HepG2 (cell line): ENCODE results near the gene ENGASE. TPM values are rescaled to one million over a fixed set of nuclear protein-coding genes. Genes with fewer than 3 reads are reported as not detected.

Experiments
- AGO2 ChIP-seq: fragments of 200-400 bp; formaldehyde crosslinking; optimal IDR thresholded peaks from 2 replicates; pipeline ENCODE3; 2017; ENCODE audit warnings: mild to moderate bottlenecking, low read depth, low read length, moderate library complexity
- CHCHD3 ChIP-seq: sonication (generic); formaldehyde crosslinking; IDR thresholded peaks from 2 replicates; pipeline ENCODE4 v1.8.0; 2022; ENCODE audit warnings: mild to moderate bottlenecking, missing genetic modification reagents, moderate library complexity
- HOXD1 ChIP-seq: sonication (generic); formaldehyde crosslinking; IDR thresholded peaks from 2 replicates; pipeline ENCODE4 v1.5.0; 2020; ENCODE audit warnings: missing genetic modification reagents
- KLF16 ChIP-seq, 2 experiments: sonication (generic) in 1 of 2; formaldehyde crosslinking in 1 of 2; IDR thresholded peaks; 2 replicates each; pipeline versions ENCODE4 v1.6.1 to v1.8.0; 2016 to 2023; ENCODE audit warnings: missing genetic modification reagents in 2 of 2, missing compliant biosample characterization in 1 of 2
- MIER3 ChIP-seq: IDR thresholded peaks from 2 replicates; pipeline ENCODE4 v1.6.1; 2016; ENCODE audit warnings: missing compliant biosample characterization, borderline replicate concordance
- NFKB2 ChIP-seq: sonication (generic); formaldehyde crosslinking; IDR thresholded peaks from 2 replicates; pipeline ENCODE4 v1.4.0; 2020; ENCODE audit warnings: missing genetic modification reagents, borderline replicate concordance
- RAD51 ChIP-seq: fragments of 450-650 bp; IDR thresholded peaks from 2 replicates; pipeline ENCODE4 v1.6.1; 2016; ENCODE audit warnings: borderline replicate concordance
- ZNF329 ChIP-seq: sonication (generic); formaldehyde crosslinking; IDR thresholded peaks from 2 replicates; pipeline ENCODE4 v1.9.0; 2021; ENCODE audit warnings: low read depth, mild to moderate bottlenecking, missing genetic modification reagents
- ZNF44 ChIP-seq: sonication (generic); formaldehyde crosslinking; IDR thresholded peaks from 2 replicates; pipeline ENCODE4 v1.5.1; 2020; ENCODE audit warnings: mild to moderate bottlenecking, missing genetic modification reagents
- ZNF543 ChIP-seq: sonication (generic); formaldehyde crosslinking; IDR thresholded peaks from 2 replicates; pipeline ENCODE4 v1.4.0; 2020; ENCODE audit warnings: mild to moderate bottlenecking, missing genetic modification reagents
- ZNF724P ChIP-seq: sonication (generic); formaldehyde crosslinking; IDR thresholded peaks from 2 replicates; pipeline ENCODE4 v1.8.0; 2022; ENCODE audit warnings: missing genetic modification reagents, borderline replicate concordance
- polyA plus RNA-seq, 8 experiments: library from polyadenylated mRNA; depleted of rRNA in 3 of 8; stranded (reverse) in 7 of 8; unstranded in 1 of 8; fragments of >200 nt; fragmentation: Illumina TruSeq in 4 of 8; extraction: Trizol in 4 of 8; gene quantifications; 2 replicates each; pipeline versions ENCODE4 v1.2.1 to v1.2.3, GENCODE V29; 2011 to 2016; ENCODE audit warnings: low read depth in 4 of 8, missing spikeins in 1 of 8, mixed read lengths in 1 of 8; ENCODE audit not compliant: insufficient read depth in 1 of 8
- total RNA-seq, 5 experiments: library from RNA; depleted of rRNA; stranded (reverse); fragments of >200 nt; fragmentation: Illumina TruSeq; extraction: Trizol; gene quantifications; 2 replicates each; pipeline ENCODE4 v1.2.3, GENCODE V29; 2016; ENCODE audit warnings: low read depth in 1 of 5
- TF ChIP-seq, protein P1 (sequence below): sonication (generic); formaldehyde crosslinking; IDR thresholded peaks from 2 replicates; pipeline ENCODE4 v1.8.0; 2022; ENCODE audit warnings: missing genetic modification reagents, mild to moderate bottlenecking, borderline replicate concordance
- TF ChIP-seq, protein P2 (sequence below): sonication (generic); formaldehyde crosslinking; IDR thresholded peaks from 2 replicates; pipeline ENCODE4 v1.5.1; 2020; ENCODE audit warnings: mild to moderate bottlenecking, missing genetic modification reagents, moderate library complexity
- TF ChIP-seq, protein P3 (sequence below): sonication (generic); formaldehyde crosslinking; IDR thresholded peaks from 2 replicates; pipeline ENCODE4 v1.4.0; 2020; ENCODE audit warnings: missing genetic modification reagents
- TF ChIP-seq, protein P4 (sequence below): sonication (generic); formaldehyde crosslinking; IDR thresholded peaks from 2 replicates; pipeline ENCODE4 v1.4.0; 2020; ENCODE audit warnings: mild to moderate bottlenecking, missing genetic modification reagents
- TF ChIP-seq, protein P5 (sequence below): sonication (generic); formaldehyde crosslinking; IDR thresholded peaks from 2 replicates; pipeline ENCODE4 v1.8.0; 2022; ENCODE audit warnings: mild to moderate bottlenecking, missing genetic modification reagents, moderate library complexity
- TF ChIP-seq, protein P6 (sequence below): sonication (generic); formaldehyde crosslinking; IDR thresholded peaks from 2 replicates; pipeline ENCODE4 v1.9.0; 2021; ENCODE audit warnings: missing genetic modification reagents, mild to moderate bottlenecking, borderline replicate concordance

The ENGASE gene
- total and polyA plus RNA-seq, 2 of the 13 experiments (the other 11 are each of a cell fraction or from before 2014, with no cell fraction given), result 10.6 to 18.1 TPM

DNA sequence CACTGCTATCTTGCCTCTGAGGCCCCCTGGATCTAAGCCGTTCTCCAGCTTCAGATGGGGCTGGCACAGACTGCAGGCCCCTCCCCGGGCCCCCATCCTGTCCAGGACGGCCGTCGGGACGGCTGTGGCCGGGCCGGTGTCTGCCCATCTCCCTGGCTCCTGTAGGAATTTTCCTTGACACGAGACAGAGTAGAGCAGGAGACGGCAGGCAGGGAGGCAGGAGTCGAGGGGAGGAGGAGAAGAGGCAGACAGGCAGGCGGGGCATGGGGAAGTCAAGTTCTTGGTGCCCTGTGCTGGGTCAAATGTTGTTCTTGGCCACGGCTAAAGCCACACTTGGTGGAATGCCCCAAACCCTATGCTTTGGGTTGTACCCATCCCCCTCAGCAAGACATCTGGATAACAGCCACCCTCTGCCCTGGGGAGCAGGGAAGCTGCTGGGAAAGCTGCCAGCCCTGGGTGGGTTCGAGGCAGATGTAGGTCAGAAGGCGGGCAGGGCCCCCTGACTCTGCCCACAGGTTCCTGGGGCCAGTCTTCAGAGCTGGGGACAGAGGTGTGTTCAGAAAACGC lies 46.6 kb upstream of the ENGASE start (continued):
- TF ChIP-seq, protein P1, sequence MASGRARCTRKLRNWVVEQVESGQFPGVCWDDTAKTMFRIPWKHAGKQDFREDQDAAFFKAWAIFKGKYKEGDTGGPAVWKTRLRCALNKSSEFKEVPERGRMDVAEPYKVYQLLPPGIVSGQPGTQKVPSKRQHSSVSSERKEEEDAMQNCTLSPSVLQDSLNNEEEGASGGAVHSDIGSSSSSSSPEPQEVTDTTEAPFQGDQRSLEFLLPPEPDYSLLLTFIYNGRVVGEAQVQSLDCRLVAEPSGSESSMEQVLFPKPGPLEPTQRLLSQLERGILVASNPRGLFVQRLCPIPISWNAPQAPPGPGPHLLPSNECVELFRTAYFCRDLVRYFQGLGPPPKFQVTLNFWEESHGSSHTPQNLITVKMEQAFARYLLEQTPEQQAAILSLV (CRISPR knock-in tag), result peak; percentile 13; the same call in 1 of the 2 replicates
- no peak; the same call in 1 of the 2 replicates for TF ChIP-seq MIER3
- TF ChIP-seq ZNF44 (CRISPR knock-in tag), result 0 out of 2 replicates have a peak, but pooled peaks have one; percentile 64
- TF ChIP-seq, protein P2, sequence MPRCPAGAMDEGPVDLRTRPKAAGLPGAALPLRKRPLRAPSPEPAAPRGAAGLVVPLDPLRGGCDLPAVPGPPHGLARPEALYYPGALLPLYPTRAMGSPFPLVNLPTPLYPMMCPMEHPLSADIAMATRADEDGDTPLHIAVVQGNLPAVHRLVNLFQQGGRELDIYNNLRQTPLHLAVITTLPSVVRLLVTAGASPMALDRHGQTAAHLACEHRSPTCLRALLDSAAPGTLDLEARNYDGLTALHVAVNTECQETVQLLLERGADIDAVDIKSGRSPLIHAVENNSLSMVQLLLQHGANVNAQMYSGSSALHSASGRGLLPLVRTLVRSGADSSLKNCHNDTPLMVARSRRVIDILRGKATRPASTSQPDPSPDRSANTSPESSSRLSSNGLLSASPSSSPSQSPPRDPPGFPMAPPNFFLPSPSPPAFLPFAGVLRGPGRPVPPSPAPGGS (CRISPR knock-in tag), result no peak
- TF ChIP-seq, protein P3, sequence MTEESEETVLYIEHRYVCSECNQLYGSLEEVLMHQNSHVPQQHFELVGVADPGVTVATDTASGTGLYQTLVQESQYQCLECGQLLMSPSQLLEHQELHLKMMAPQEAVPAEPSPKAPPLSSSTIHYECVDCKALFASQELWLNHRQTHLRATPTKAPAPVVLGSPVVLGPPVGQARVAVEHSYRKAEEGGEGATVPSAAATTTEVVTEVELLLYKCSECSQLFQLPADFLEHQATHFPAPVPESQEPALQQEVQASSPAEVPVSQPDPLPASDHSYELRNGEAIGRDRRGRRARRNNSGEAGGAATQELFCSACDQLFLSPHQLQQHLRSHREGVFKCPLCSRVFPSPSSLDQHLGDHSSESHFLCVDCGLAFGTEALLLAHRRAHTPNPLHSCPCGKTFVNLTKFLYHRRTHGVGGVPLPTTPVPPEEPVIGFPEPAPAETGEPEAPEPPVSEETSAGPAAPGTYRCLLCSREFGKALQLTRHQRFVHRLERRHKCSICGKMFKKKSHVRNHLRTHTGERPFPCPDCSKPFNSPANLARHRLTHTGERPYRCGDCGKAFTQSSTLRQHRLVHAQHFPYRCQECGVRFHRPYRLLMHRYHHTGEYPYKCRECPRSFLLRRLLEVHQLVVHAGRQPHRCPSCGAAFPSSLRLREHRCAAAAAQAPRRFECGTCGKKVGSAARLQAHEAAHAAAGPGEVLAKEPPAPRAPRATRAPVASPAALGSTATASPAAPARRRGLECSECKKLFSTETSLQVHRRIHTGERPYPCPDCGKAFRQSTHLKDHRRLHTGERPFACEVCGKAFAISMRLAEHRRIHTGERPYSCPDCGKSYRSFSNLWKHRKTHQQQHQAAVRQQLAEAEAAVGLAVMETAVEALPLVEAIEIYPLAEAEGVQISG (CRISPR knock-in tag), result no peak
- 0 out of 2 replicates have a peak, but pooled peaks have one; percentile 50 for TF ChIP-seq HOXD1 (CRISPR knock-in tag)
- peak; percentile 47; the same call in 1 of the 2 replicates for TF ChIP-seq NFKB2
- TF ChIP-seq, protein P4, sequence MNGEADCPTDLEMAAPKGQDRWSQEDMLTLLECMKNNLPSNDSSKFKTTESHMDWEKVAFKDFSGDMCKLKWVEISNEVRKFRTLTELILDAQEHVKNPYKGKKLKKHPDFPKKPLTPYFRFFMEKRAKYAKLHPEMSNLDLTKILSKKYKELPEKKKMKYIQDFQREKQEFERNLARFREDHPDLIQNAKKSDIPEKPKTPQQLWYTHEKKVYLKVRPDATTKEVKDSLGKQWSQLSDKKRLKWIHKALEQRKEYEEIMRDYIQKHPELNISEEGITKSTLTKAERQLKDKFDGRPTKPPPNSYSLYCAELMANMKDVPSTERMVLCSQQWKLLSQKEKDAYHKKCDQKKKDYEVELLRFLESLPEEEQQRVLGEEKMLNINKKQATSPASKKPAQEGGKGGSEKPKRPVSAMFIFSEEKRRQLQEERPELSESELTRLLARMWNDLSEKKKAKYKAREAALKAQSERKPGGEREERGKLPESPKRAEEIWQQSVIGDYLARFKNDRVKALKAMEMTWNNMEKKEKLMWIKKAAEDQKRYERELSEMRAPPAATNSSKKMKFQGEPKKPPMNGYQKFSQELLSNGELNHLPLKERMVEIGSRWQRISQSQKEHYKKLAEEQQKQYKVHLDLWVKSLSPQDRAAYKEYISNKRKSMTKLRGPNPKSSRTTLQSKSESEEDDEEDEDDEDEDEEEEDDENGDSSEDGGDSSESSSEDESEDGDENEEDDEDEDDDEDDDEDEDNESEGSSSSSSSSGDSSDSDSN (CRISPR knock-in tag), result 0 out of 2 replicates have a peak, but pooled peaks have one; percentile 11
- peak; percentile 53; the same call in 1 of the 2 replicates for TF ChIP-seq ZNF543
- 0 out of 4 replicates have a peak, but pooled peaks of 1 of the 2 experiments have one; percentile 18 for TF ChIP-seq KLF16 (CRISPR knock-in tag; IDR thresholded peaks at IDR 0.05)
- TF ChIP-seq, protein P5, sequence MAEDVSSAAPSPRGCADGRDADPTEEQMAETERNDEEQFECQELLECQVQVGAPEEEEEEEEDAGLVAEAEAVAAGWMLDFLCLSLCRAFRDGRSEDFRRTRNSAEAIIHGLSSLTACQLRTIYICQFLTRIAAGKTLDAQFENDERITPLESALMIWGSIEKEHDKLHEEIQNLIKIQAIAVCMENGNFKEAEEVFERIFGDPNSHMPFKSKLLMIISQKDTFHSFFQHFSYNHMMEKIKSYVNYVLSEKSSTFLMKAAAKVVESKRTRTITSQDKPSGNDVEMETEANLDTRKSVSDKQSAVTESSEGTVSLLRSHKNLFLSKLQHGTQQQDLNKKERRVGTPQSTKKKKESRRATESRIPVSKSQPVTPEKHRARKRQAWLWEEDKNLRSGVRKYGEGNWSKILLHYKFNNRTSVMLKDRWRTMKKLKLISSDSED, result no peak
- TF ChIP-seq RAD51, result no peak
- no peak for TF ChIP-seq ZNF329 (CRISPR knock-in tag)
- TF ChIP-seq, protein P6, sequence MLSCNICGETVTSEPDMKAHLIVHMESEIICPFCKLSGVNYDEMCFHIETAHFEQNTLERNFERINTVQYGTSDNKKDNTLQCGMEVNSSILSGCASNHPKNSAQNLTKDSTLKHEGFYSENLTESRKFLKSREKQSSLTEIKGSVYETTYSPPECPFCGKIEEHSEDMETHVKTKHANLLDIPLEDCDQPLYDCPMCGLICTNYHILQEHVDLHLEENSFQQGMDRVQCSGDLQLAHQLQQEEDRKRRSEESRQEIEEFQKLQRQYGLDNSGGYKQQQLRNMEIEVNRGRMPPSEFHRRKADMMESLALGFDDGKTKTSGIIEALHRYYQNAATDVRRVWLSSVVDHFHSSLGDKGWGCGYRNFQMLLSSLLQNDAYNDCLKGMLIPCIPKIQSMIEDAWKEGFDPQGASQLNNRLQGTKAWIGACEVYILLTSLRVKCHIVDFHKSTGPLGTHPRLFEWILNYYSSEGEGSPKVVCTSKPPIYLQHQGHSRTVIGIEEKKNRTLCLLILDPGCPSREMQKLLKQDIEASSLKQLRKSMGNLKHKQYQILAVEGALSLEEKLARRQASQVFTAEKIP, result no peak
- TF ChIP-seq ZNF724P (CRISPR knock-in tag), result no peak
- TF ChIP-seq CHCHD3 (CRISPR knock-in tag), result 0 out of 2 replicates have a peak, but pooled peaks have one; percentile 68
- TF ChIP-seq AGO2, result peak; percentile 13
